Fibroblast of skin of right quadriceps (primary cell): ENCODE data around the gene TMEM181.
"Not testable (repeated sequence)": the region's sequence is repeated elsewhere in the genome, so short reads cannot be mapped to it uniquely, and the experiment has no call there.

Experiments
- DNase-seq: peaks from one replicate; pipeline ENCODE4 v3.0.0-alpha.2; 2013

The TMEM181 gene

GRCh38 chr6:158662954-158663624, 103.2 kb downstream of the TMEM181 start:
- DNase-seq, result peak; percentile 59

DNA sequence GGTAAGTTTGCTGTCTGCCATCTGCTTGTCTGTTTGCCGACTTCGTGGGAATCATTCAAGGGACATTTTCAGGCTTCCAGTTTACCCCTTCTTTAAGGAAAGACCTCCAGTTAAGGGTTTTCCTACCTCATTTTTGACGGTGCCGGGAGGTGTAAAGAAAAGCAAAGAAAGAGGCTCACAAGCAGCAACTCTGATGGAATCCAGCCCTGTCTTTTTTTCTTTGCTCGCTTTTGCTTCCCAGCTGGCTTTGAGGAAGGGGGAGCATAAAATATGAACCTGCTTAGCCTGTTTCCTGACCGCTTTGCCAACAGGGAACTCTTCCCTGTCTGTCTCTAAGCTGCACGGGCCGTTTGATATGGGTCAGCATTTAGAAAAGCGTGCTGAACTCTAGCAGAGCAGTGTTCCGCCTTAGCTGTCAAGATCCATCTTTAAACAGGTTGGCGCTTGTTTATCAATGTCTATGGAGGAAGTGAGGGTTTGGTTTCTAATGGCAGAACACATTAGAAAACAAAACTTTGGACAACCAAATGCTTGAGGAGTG, 103.8 kb downstream of the TMEM181 start:
- no peak for DNase-seq

GRCh38 chr6:158665332-158665731, 105.4 kb downstream of the TMEM181 start:
- DNase-seq, result no peak

DNA sequence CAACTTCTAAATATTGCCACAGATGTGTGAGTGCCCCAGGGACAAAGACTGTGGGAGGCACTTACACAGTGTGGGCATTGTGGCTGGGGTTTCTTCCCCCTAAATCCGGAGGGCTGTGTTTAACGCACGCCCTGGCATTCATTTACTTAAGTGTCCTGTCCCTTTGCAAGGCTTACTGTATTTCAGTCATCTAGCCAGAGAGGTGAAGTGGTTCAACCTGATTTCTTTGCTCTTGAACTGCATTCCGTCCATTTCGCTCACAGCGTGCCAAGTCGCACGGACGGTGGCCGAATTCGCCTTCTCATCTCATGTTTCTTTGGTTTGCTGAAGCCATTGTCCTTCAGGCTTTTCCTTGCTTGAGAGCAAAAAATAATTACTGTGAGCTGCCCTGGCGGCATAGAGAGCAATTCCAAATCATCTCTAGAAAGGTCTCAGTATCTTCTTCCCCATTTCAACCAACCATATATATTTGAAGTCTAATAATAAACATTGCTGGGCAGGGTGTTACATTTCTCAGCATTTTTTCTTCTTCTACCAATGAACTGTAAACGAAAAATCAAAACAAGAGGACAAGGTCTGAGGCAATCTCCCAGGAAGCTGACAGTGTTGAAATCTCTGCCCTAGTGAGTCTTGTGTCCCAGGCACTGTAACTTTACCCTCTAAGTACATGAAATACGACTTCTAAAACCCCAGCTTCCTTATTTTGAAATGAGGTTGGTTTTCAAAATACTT, 106.9 kb downstream of the TMEM181 start:
- DNase-seq, result peak; percentile 83

DNA sequence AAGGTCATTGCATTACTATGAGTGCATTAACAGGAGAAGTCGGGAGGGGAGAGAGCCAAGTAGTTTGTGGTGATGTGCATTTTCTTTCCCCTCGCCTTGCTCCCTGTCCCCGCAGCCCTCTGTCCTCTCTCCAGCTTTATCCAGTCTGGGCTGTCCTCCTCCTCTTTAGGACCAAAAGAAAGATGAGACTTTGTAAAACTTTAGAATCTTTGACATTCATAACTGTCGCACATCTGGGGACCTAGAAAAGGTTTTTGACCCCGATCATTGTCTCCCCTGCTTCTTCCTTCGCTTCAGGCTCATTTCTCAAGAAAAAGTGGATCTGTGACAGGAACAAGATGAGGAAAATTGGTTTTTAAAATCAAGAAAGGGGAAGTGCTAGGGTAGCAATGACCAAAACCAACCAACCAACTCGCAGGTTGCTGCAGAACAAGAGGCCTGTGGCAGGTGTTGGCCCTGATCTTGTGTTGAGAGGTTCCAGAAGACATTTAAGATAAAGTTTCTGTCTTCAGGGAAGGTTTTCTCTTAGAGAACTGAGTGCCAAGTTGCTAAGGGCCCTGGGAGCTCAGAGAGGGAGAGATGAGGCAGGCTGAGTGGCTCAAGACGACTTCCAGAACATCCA, 107.6 kb downstream of the TMEM181 start:
- no peak for DNase-seq

DNA sequence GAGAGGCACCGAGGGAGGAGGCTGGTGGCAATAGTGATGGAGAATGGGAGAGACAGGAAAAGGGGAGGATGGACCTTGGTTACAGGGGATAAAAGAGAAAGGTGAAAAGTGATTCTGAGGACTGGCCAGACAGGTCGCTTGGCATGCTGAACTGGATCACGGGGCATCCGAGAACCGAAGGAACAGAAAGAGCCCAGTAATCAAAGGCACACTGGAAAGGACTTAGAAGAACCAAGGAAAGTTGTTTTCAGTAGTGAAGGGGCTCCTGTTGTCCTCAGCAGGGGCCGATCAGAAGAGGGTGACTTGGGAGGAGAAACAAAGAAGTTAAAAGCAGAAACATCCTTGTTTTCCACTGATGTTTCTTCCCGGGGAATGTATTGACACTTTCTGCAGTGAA, 108.8 kb downstream of the TMEM181 start:
- DNase-seq, result no peak

GRCh38 chr6:158669145-158670035, 109.5 kb downstream of the TMEM181 start:
- DNase-seq, result no peak

- not testable (repeated sequence) for DNase-seq
Observed at GRCh38 chr6:158672119-158672518, 112.2 kb downstream of the TMEM181 start.

GRCh38 chr6:158672726-158673125, 112.8 kb downstream of the TMEM181 start:
- no peak for DNase-seq

DNA sequence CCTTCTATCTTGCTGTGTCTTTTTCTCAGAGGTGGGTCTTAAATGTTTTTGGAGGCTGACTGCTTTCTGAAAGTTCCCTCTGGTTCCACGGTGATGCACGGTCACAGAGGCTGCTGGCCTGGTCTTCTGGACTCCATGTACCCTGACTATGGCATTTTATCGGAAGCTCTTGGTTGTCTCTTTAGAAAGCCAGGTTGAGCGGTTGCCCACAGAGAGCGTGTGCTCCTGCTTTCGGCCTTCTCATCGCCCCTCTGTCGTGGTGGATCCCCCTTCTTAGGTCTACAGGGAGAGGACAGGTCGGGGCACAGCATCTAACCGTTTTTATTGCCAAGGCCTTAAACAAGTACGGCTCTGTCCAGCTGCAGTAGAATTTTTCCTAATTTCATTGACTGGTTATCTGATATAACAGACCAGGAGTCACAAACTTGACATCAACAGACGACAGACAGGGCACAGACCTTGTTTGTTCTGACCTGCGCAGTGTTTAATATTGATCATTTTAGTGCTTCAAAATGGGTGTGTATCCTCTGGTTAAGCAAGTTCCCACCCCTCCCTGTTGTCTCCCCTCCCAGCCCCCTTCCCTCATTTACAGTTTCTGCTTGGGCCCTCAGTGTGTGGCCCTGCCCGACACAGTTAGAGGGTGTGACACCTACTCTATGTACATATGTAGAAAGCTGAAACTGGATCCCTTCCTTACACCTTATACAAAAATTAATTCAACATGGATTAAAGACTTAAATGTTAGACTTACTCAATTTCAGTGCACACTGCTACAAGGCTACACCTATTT, 114.6 kb downstream of the TMEM181 start:
- no peak for DNase-seq

DNA sequence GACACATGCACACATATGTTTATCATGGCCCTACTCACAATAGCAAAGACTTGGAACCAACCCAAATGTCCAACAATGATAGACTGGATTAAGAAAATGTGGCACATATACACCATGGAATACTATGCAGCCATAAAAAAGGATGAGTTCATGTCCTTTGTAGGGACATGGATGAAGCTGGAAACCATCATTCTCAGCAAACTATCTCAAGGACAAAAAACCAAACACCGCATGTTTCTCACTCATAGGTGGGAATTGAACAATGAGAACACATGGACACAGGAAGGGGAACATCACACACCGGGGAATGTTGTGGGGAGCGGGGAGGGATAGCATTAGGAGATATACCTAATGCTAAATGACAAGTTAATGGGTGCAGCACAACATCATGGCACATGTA, 117.2 kb downstream of the TMEM181 start:
- DNase-seq, result not testable (repeated sequence)

- no peak for DNase-seq
Observed at GRCh38 chr6:158677906-158678578, 118.2 kb downstream of the TMEM181 start.

GRCh38 chr6:158680015-158680414, 120.1 kb downstream of the TMEM181 start:
- DNase-seq, result no peak

DNA sequence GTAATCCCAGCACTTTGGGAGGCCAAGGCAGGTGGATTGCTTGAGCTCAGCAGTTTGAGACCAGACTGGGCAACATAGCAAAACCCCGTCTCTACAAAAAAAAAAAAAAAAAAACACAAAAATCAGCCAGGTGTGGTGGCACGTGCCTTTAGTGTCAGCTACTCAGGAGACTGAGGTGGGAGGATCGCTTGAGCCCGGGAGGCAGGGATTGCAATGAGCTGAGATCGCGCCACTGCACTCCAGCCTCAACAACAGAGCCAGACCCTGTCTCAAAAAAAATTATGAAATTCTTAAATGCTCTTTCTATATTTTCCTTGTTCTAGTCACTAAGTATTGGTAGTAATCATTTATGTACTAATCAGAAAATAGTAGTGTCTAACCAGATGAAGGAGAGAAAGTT, 120.6 kb downstream of the TMEM181 start:
- no peak for DNase-seq

- no peak for DNase-seq
Observed at GRCh38 chr6:158684311-158684710, 124.4 kb downstream of the TMEM181 start.

GRCh38 chr6:158684745-158685324, 124.9 kb downstream of the TMEM181 start:
- no peak for DNase-seq
